B cell (primary cell): ENCODE data around the gene ZNF518B. TPM values are rescaled to one million over a fixed set of nuclear protein-coding genes. Genes with fewer than 3 reads are reported as not detected.
A peak's percentile ranks its signal among the peaks of the same experiment; 100 is the strongest.

ENCODE experiments used
- ATAC-seq: fragments of 200-7000 bp; cut with Tn5 transposase; one replicate; pipeline ENCODE4 v1.10.0; 2021; ENCODE audit warnings: low read depth, mild to moderate bottlenecking, moderate number of reproducible peaks, moderate library complexity
- CTCF ChIA-PET: fragments of 350-600 bp; sonication (Branson Sonifier 250); formaldehyde crosslinking; loops from one replicate; lab custom pipeline; 2021; ENCODE audit warnings: antibody characterized with exemption, inconsistent platforms; lab: Charles Lee
- POLR2A ChIA-PET: fragments of 350-600 bp; sonication (Branson Sonifier 250); formaldehyde crosslinking; loops from one replicate; lab custom pipeline; 2021; ENCODE audit warnings: antibody characterized with exemption; lab: Charles Lee
- DNase-seq: peaks from one replicate; pipeline ENCODE4 v3.0.0; 2013
- H2AFZ ChIP-seq: 2 replicates; pipeline ENCODE4 v1.6.1; 2012; ENCODE audit warnings: mild to moderate bottlenecking, low read depth, low read length; ENCODE audit not compliant: insufficient read depth, poor library complexity, severe bottlenecking
- H3K27ac ChIP-seq, 2 donors: 1 replicate in 1 of 2; 2 replicates in 1 of 2; pipeline ENCODE4 v1.5.1; 2012 to 2013; ENCODE audit warnings: low read length in 2 of 2, mild to moderate bottlenecking in 2 of 2, moderate library complexity in 1 of 2
- H3K27me3 ChIP-seq, 4 experiments: fragments of 200-600 bp in 1 of 4; sonication (generic) in 1 of 4; replicated peaks in 1 of 4; 1 replicate in 2 of 4; 2 replicates in 2 of 4; pipeline versions ENCODE4 v1.6.1 to v1.7.0; 2013 to 2016; ENCODE audit warnings: low read length in 3 of 4, mild to moderate bottlenecking in 2 of 4, mixed read lengths in 1 of 4, moderate library complexity in 1 of 4; ENCODE audit not compliant: insufficient read depth in 4 of 4, control insufficient read depth in 3 of 4; ENCODE audit errors: control extremely low read depth in 1 of 4
- H3K36me3 ChIP-seq, 2 experiments: replicated peaks in 1 of 2; 1 replicate in 1 of 2; 2 replicates in 1 of 2; pipeline versions ENCODE4 v1.6.1 to v1.7.1; 2013; ENCODE audit warnings: low read length in 1 of 2; ENCODE audit not compliant: insufficient read depth in 2 of 2, control insufficient read depth in 1 of 2; ENCODE audit errors: control extremely low read depth in 1 of 2, extremely low read depth in 1 of 2
- H3K4me1 ChIP-seq, 2 donors: fragments of 200-600 bp in 1 of 2; sonication (generic) in 1 of 2; 1 replicate in 1 of 2; 2 replicates in 1 of 2; pipeline versions ENCODE4 v1.5.1 to v1.6.1; 2013 to 2017; ENCODE audit warnings: low read length in 2 of 2; ENCODE audit not compliant: control insufficient read depth in 2 of 2, insufficient read depth in 2 of 2
- H3K4me2 ChIP-seq: replicated peaks from 2 replicates; pipeline ENCODE3; 2012; ENCODE audit warnings: mild to moderate bottlenecking, low read depth, low read length; ENCODE audit not compliant: poor library complexity, severe bottlenecking
- H3K4me3 ChIP-seq, 5 experiments: fragments of 200-600 bp in 1 of 5; sonication (generic) in 1 of 5; 1 replicate in 3 of 5; 2 replicates in 2 of 5; pipeline versions ENCODE4 v1.5.1 to v1.7.0; 2011 to 2016; ENCODE audit warnings: low read length in 4 of 5, mild to moderate bottlenecking in 4 of 5, low read depth in 2 of 5, control low read depth in 1 of 5, moderate library complexity in 1 of 5; ENCODE audit not compliant: insufficient read depth in 1 of 5; ENCODE audit errors: control extremely low read depth in 1 of 5, extremely low read depth in 1 of 5
- H3K79me2 ChIP-seq: fragments of 200-600 bp; sonication (generic); one replicate; pipeline ENCODE4 v1.6.0; 2016; ENCODE audit warnings: low read length; ENCODE audit not compliant: control insufficient read depth, insufficient read depth
- H3K9ac ChIP-seq: fragments of 200-600 bp; sonication (generic); 2 replicates; pipeline ENCODE4 v1.6.1; 2017; ENCODE audit warnings: mild to moderate bottlenecking, low read length, moderate library complexity
- H3K9me3 ChIP-seq, 3 donors: one replicate each; pipeline versions ENCODE4 v1.6.1 to v1.7.1; 2013; ENCODE audit warnings: low read length in 2 of 3; ENCODE audit not compliant: control insufficient read depth in 2 of 3, insufficient read depth in 1 of 3; ENCODE audit errors: control extremely low read depth in 1 of 3
- H4K20me1 ChIP-seq: 2 replicates; pipeline ENCODE4 v1.6.0; 2012; ENCODE audit warnings: mild to moderate bottlenecking, low read length; ENCODE audit not compliant: insufficient read depth, control insufficient read depth, poor library complexity, severe bottlenecking
- H3K27ac Mint-ChIP-seq: one replicate; pipeline ENCODE4 v1.8.0; 2021; ENCODE audit warnings: mixed read lengths
- H3K27me3 Mint-ChIP-seq: one replicate; pipeline ENCODE4 v1.8.0; 2021; ENCODE audit warnings: mixed read lengths
- H3K4me1 Mint-ChIP-seq: one replicate; pipeline ENCODE4 v1.8.0; 2021; ENCODE audit warnings: mixed read lengths
- H3K4me3 Mint-ChIP-seq: one replicate; pipeline ENCODE4 v1.8.0; 2021; ENCODE audit warnings: mixed read lengths
- H3K9me3 Mint-ChIP-seq: one replicate; pipeline ENCODE4 v1.8.0; 2022; ENCODE audit warnings: mixed read lengths; ENCODE audit not compliant: insufficient read depth
- EZH2 ChIP-seq: IDR thresholded peaks from 2 replicates; pipeline ENCODE4 v1.6.1; 2012; ENCODE audit warnings: borderline replicate concordance, low read depth, mild to moderate bottlenecking, moderate library complexity, low read length; ENCODE audit not compliant: insufficient read depth, poor library complexity, severe bottlenecking
- WGBS: methylation state at CpG from one replicate; pipeline ENCODE4 v1.1.5; 2013; ENCODE audit warnings: missing lambda C conversion rate; ENCODE audit not compliant: insufficient coverage; 5-methylcytosine and 5-hydroxymethylcytosine counted together
- intact Hi-C: fragments of 100-400 bp; cut with micrococcal nuclease; formaldehyde crosslinking; loops from one replicate; pipeline ENCODE4 v1.10.0; 2022
- polyA plus RNA-seq: library from polyadenylated mRNA; depleted of rRNA; stranded (reverse); fragments of >200 nt; gene quantifications from 2 replicates; pipeline ENCODE4 v1.2.3, GENCODE V29; 2012
- total RNA-seq, 2 donors: library from RNA; stranded (reverse); fragments of 120-200 nt in 1 of 2; gene quantifications; 1 replicate in 1 of 2; 2 replicates in 1 of 2; pipeline versions ENCODE4 v1.2.3 to v1.2.4, GENCODE V29; 2013 to 2022
- TF ChIP-seq, protein P1 (sequence below): fragments of 200-600 bp; IDR thresholded peaks from one replicate; pipeline ENCODE4 v1.8.0; 2022; ENCODE audit warnings: antibody characterized with exemption, mild to moderate bottlenecking

The ZNF518B gene
- total and polyA plus RNA-seq, 2 donors (not counting 1 experiment from before 2014, with no cell fraction given), result 9.1 to 39.8 TPM

DNA sequence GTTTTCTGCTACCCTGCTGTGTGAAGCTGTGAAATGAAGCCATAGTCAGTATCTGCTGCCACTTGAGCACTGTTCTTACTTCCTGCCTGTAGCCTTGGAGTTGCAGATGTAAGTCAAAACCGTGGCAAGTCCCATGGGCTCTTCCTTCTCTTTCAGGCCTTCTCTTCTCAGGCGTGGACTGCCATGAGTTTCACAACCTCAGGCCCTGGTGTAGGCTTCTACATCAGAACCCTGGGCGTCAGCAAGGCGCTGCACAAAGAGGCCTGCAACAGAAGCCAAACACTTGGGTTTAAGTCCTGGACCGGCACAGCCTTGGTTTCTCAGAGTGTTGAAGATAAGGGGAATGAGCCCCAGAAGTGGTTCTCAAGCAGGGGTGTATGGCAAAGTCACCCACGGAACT is 2.5 kb downstream of the ZNF518B start:
- TF ChIP-seq EZH2, result no peak
- TF ChIP-seq, protein P1, sequence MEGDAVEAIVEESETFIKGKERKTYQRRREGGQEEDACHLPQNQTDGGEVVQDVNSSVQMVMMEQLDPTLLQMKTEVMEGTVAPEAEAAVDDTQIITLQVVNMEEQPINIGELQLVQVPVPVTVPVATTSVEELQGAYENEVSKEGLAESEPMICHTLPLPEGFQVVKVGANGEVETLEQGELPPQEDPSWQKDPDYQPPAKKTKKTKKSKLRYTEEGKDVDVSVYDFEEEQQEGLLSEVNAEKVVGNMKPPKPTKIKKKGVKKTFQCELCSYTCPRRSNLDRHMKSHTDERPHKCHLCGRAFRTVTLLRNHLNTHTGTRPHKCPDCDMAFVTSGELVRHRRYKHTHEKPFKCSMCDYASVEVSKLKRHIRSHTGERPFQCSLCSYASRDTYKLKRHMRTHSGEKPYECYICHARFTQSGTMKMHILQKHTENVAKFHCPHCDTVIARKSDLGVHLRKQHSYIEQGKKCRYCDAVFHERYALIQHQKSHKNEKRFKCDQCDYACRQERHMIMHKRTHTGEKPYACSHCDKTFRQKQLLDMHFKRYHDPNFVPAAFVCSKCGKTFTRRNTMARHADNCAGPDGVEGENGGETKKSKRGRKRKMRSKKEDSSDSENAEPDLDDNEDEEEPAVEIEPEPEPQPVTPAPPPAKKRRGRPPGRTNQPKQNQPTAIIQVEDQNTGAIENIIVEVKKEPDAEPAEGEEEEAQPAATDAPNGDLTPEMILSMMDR, result no peak
- 71% methylated on average over 6 of the region's 6 CpGs for WGBS
- H3K4me3 ChIP-seq, result no peak overlapping the region
- H3K27ac ChIP-seq, result no peak overlapping the region
- peaks cover 5 to 25% of the 10 kb centered on the region in 2 experiments for H3K36me3 ChIP-seq
- H3K4me1 ChIP-seq, result peaks cover 13 to 15% of the 10 kb centered on the region in 2 donors
- Mint-ChIP-seq H3K27me3 (peaks cover 6% of the 10 kb centered on the region), H3K4me3 (no peak overlapping the region), H3K4me1 (peaks cover 28% of the 10 kb centered on the region), H3K9me3 (no peaks in the 10 kb centered on the region), H3K27ac (no peak overlapping the region)
- ChIA-PET CTCF (no interaction called here), POLR2A (no interaction called here)
- ATAC-seq, result no peak
- H3K9ac ChIP-seq, result no peak overlapping the region
- DNase-seq, result no peak
- H3K79me2 ChIP-seq, result peaks cover 25% of the 10 kb centered on the region
- peaks cover 0 to 16% (median 0%) of the 10 kb centered on the region in 4 experiments for H3K27me3 ChIP-seq
- H3K4me2 ChIP-seq, result no peak overlapping the region
- no peak overlapping the region for H2AFZ ChIP-seq
- intact Hi-C loops, result loop anchor here (5.0 kb wide), 1 partner anchor 42 kb away; no protein-coding TSS in a partner anchor
- H3K9me3 ChIP-seq, result peaks cover 0 to 17% (median 0%) of the 10 kb centered on the region in 3 donors
- H4K20me1 ChIP-seq, result peaks cover 23% of the 10 kb centered on the region

DNA sequence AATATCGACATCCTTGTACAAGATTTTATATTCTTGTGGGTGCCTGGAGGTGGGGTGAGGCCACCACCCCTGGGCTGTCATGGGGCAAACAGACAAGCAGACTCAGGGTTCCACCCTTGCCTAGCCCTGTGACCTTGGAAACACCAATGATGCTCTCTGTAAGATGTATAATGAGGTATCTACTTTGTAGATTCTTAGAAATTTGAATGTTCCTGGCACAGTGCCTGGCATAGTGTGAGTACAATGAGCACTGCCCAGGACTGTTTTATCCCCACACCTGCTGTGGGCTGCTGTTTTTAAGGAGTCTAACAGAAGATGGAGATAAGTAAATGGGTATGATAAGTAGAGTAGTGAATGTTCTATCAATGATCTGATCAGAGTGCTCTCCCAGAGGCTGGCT is 3.1 kb downstream of the ZNF518B start:
- Histone ChIP-seq H3K4me1 (peaks cover 13 to 15% of the 10 kb centered on the region in 2 donors), H4K20me1 (peaks cover 23% of the 10 kb centered on the region), H3K36me3 (peaks cover 5 to 25% of the 10 kb centered on the region in 2 experiments), H3K9ac (no peak overlapping the region), H3K27me3 (peaks cover 0 to 12% (median 0%) of the 10 kb centered on the region in 4 experiments), H3K4me3 (no peak overlapping the region), H2AFZ (no peak overlapping the region), H3K4me2 (no peak overlapping the region), H3K27ac (no peak overlapping the region), H3K9me3 (peaks cover 0 to 17% (median 0%) of the 10 kb centered on the region in 3 donors), H3K79me2 (peaks cover 29% of the 10 kb centered on the region)
- Mint-ChIP-seq H3K9me3 (peaks cover 2% of the 10 kb centered on the region), H3K27ac (no peak overlapping the region), H3K4me3 (peak overlapping the region; percentile 13), H3K27me3 (peaks cover under 1% of the 10 kb centered on the region), H3K4me1 (peaks cover 29% of the 10 kb centered on the region)
- ChIA-PET CTCF (no interaction called here), POLR2A (no interaction called here)
- intact Hi-C loops, result no loop called here
- no peak for ATAC-seq
- no peak for TF ChIP-seq EZH2
- TF ChIP-seq, protein P1, result no peak
- DNase-seq, result no peak
- WGBS, result no CpG with 5 or more reads among the region's 1 CpG
